Measurements from ENCODE around the gene GREM1.

GREM1 gene

GRCh38 chr15:32692286-32692685 is 25.5 kb upstream of the GREM1 start:
- TF ChIP-seq EZH2phosphoT487 (IDR thresholded peaks at IDR 0.05; ENCODE audit: borderline replicate concordance) (no peak), CTCF (conservative IDR thresholded peaks at IDR 0.05; ENCODE audit: low read length) (no peak)
- H2AFZ ChIP-seq (ENCODE audit: low read length): no peak overlapping the region
- H3K9me3 ChIP-seq (ENCODE audit: insufficient read depth, low read depth, low read length): no peaks in the 10 kb centered on the region
- H3K79me2 ChIP-seq (ENCODE audit: insufficient read depth, low read length): no peaks in the 10 kb centered on the region
- H3K4me1 ChIP-seq (ENCODE audit: insufficient read depth, low read length, poor library complexity, severe bottlenecking): no peaks in the 10 kb centered on the region
- no peak overlapping the region for H3K4me2 ChIP-seq (ENCODE audit: low read depth, low read length, poor library complexity, severe bottlenecking)
- no peaks in the 10 kb centered on the region for H3K36me3 ChIP-seq (ENCODE audit: insufficient read depth, low read length)
- H4K20me1 ChIP-seq (ENCODE audit: insufficient read depth, low read length, poor library complexity, severe bottlenecking): no peaks in the 10 kb centered on the region
- no peaks in the 10 kb centered on the region for H3K27me3 ChIP-seq (ENCODE audit: insufficient read depth, low read length, poor library complexity, severe bottlenecking)
- no peaks in the 10 kb centered on the region for H3K9me2 ChIP-seq (replicated peaks; ENCODE audit: low read depth, low read length)
- H3K9ac ChIP-seq (ENCODE audit: low read depth, low read length, poor library complexity, severe bottlenecking): no peak overlapping the region
- H3F3A ChIP-seq (ENCODE audit: low read depth): no peaks in the 10 kb centered on the region
- no peak overlapping the region for H3K4me3 ChIP-seq (ENCODE audit: low read length, poor library complexity, severe bottlenecking)

GRCh38 chr15:32694222-32694983 is 23.4 kb upstream of the GREM1 start:
- no peak overlapping the region for H3K4me3 ChIP-seq (ENCODE audit: low read length, poor library complexity, severe bottlenecking)
- H3K9me3 ChIP-seq (ENCODE audit: insufficient read depth, low read depth, low read length): no peaks in the 10 kb centered on the region
- H3K4me1 ChIP-seq (ENCODE audit: insufficient read depth, low read length, poor library complexity, severe bottlenecking): no peaks in the 10 kb centered on the region
- no peaks in the 10 kb centered on the region for H4K20me1 ChIP-seq (ENCODE audit: insufficient read depth, low read length, poor library complexity, severe bottlenecking)
- H3K36me3 ChIP-seq (ENCODE audit: insufficient read depth, low read length): no peaks in the 10 kb centered on the region
- no peaks in the 10 kb centered on the region for H3K9me2 ChIP-seq (replicated peaks; ENCODE audit: low read depth, low read length)
- H2AFZ ChIP-seq (ENCODE audit: low read length): no peak overlapping the region
- no peak overlapping the region for H3K9ac ChIP-seq (ENCODE audit: low read depth, low read length, poor library complexity, severe bottlenecking)
- no peaks in the 10 kb centered on the region for H3F3A ChIP-seq (ENCODE audit: low read depth)
- no peaks in the 10 kb centered on the region for H3K27me3 ChIP-seq (ENCODE audit: insufficient read depth, low read length, poor library complexity, severe bottlenecking)
- no peak for TF ChIP-seq CTCF (conservative IDR thresholded peaks at IDR 0.05; ENCODE audit: low read length)
- no peak for TF ChIP-seq EZH2phosphoT487 (IDR thresholded peaks at IDR 0.05; ENCODE audit: borderline replicate concordance)
- no peaks in the 10 kb centered on the region for H3K79me2 ChIP-seq (ENCODE audit: insufficient read depth, low read length)
- no peak overlapping the region for H3K4me2 ChIP-seq (ENCODE audit: low read depth, low read length, poor library complexity, severe bottlenecking)

- peaks cover 5% of the 10 kb centered on the region for H3K4me1 ChIP-seq (ENCODE audit: insufficient read depth, low read length, poor library complexity, severe bottlenecking)
- H3K79me2 ChIP-seq (ENCODE audit: insufficient read depth, low read length): no peaks in the 10 kb centered on the region
- TF ChIP-seq CTCF (conservative IDR thresholded peaks at IDR 0.05; ENCODE audit: low read length) (no peak), EZH2phosphoT487 (IDR thresholded peaks at IDR 0.05; ENCODE audit: borderline replicate concordance) (no peak)
- H3F3A ChIP-seq (ENCODE audit: low read depth): no peaks in the 10 kb centered on the region
- H2AFZ ChIP-seq (ENCODE audit: low read length): no peak overlapping the region
- no peak overlapping the region for H3K9ac ChIP-seq (ENCODE audit: low read depth, low read length, poor library complexity, severe bottlenecking)
- no peaks in the 10 kb centered on the region for H3K9me3 ChIP-seq (ENCODE audit: insufficient read depth, low read depth, low read length)
- H3K9me2 ChIP-seq (replicated peaks; ENCODE audit: low read depth, low read length): no peaks in the 10 kb centered on the region
- H3K4me2 ChIP-seq (ENCODE audit: low read depth, low read length, poor library complexity, severe bottlenecking): no peak overlapping the region
- H3K27me3 ChIP-seq (ENCODE audit: insufficient read depth, low read length, poor library complexity, severe bottlenecking): no peaks in the 10 kb centered on the region
- no peaks in the 10 kb centered on the region for H4K20me1 ChIP-seq (ENCODE audit: insufficient read depth, low read length, poor library complexity, severe bottlenecking)
- no peak overlapping the region for H3K4me3 ChIP-seq (ENCODE audit: low read length, poor library complexity, severe bottlenecking)
- H3K36me3 ChIP-seq (ENCODE audit: insufficient read depth, low read length): no peaks in the 10 kb centered on the region
These were observed 18.9 kb upstream of the GREM1 start for GRCh38 chr15:32698773-32699390.

Measured in Loucy (cell line).